Right lobe of liver (tissue), 4 donors: ENCODE data around the gene FOXK2.

Experiments
- CTCF ChIP-seq, 4 donors: fragments of 200-600 bp in 3 of 4; fragments of 450-650 bp in 1 of 4; IDR thresholded peaks; one replicate each; pipeline versions ENCODE4 v1.5.1 to v1.8.0; 2016 to 2022; ENCODE audit warnings: antibody characterized with exemption in 4 of 4, mild to moderate bottlenecking in 2 of 4
- POLR2A ChIP-seq: fragments of 450-650 bp; IDR thresholded peaks from one replicate; pipeline ENCODE4 v1.6.1; 2017; ENCODE audit warnings: antibody characterized with exemption, mild to moderate bottlenecking
- donor health status: DM: no; HTN: no; CAD: no.
- donor health status: DM: no; HTN: no; CAD: no.
- donor health status: DM: no; HTN: yes; CAD: no.

GRCh38 chr17:82474223-82475010 is 45.1 kb upstream of the FOXK2 start:
- TF ChIP-seq CTCF (IDR thresholded peaks at IDR 0.05), result no peak
- no peak for TF ChIP-seq POLR2A
